Pulmonary artery endothelial cell (primary cell): ENCODE measurements around the gene ANO10. TPM values are rescaled to one million over a fixed set of nuclear protein-coding genes. Genes with fewer than 3 reads are reported as not detected.
"Not testable (repeated sequence)": the region's sequence is repeated elsewhere in the genome, so short reads cannot be mapped to it uniquely, and the experiment has no call there.

Experiments
- DNase-seq: peaks from one replicate; pipeline ENCODE4 v3.0.0-alpha.2; 2011; ENCODE audit warnings: low read depth, low spot score
- total RNA-seq: library from RNA; depleted of rRNA; stranded (reverse); fragments of >200 nt; gene quantifications from 2 replicates; pipeline ENCODE4 v1.2.3, GENCODE V29; 2014

Gene ANO10
- total RNA-seq, 1 donor from 2014 or later, result 34.4 TPM

- DNase-seq, result no peak
These were observed 140.4 kb downstream of the ANO10 start for GRCh38 chr3:43481375-43481774.

- not testable (repeated sequence) for DNase-seq
These were observed 143.0 kb downstream of the ANO10 start for GRCh38 chr3:43478839-43479238.

- DNase-seq, result no peak
These were observed 143.6 kb downstream of the ANO10 start for GRCh38 chr3:43478118-43478785.

DNA sequence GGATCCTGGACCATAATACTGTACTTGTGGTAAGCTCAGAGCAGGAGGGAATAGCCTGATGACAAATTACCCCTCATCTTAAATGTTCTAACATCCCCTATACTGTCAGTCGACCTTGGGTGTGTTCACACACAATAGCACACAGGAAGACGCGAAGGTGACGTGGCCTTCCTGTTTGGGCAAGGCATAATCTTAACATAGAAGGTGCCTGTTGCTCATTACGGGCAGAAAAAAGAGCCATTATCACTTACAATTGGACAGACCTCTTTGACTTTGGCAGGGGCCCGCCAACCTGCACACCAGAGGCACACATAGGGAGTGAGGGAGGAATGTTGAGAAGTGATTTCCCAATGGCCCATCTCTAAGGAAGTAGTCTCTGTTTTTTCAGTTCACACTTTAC is 144.2 kb downstream of the ANO10 start:
- no peak for DNase-seq

DNA sequence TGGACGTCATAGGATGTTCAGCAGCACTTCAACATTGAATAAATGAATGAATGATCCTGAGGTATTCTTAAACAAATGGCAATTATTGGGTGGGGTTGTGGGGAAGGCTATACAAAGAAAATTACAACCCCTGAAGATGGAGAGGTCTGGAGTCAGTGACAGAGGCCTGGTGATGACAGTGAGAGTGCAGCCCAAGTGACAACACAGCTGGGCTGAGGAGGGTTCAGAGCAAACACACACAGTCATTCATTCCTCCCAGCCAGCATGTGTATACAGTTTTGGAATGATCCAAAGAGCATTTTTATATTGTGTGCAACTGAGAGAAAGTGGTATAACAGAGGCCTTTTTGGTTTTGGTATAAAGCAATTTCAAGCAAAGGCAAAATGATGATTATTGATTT is 148.1 kb downstream of the ANO10 start:
- no peak for DNase-seq

GRCh38 chr3:43473244-43473643 is 148.6 kb downstream of the ANO10 start:
- no peak for DNase-seq

- DNase-seq, result peak; percentile 22
These were observed 153.7 kb downstream of the ANO10 start for GRCh38 chr3:43468133-43468532.

GRCh38 chr3:43465109-43465508 is 156.7 kb downstream of the ANO10 start:
- DNase-seq, result no peak

DNA sequence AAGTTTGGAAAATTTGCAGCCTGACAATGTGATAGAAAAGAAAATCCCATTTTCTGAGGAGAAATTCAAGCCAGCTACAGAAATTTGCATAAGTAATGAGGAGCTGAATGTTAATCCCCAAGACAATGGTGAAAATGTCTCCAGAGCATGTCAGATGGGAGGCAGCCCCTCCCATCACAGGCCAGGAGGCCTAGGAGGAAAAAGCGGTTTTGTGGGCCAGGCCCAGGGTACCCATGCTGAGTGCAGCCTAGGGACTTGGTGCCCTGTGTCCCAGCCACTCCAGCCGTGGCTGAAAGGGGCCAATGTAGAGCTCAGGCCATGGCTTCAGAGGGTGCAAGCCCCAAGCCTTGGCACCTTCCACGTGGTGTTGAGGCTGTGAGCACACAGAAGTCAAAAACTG is 159.2 kb downstream of the ANO10 start:
- DNase-seq, result not testable (repeated sequence)

GRCh38 chr3:43461345-43461744 is 160.5 kb downstream of the ANO10 start:
- no peak for DNase-seq

DNA sequence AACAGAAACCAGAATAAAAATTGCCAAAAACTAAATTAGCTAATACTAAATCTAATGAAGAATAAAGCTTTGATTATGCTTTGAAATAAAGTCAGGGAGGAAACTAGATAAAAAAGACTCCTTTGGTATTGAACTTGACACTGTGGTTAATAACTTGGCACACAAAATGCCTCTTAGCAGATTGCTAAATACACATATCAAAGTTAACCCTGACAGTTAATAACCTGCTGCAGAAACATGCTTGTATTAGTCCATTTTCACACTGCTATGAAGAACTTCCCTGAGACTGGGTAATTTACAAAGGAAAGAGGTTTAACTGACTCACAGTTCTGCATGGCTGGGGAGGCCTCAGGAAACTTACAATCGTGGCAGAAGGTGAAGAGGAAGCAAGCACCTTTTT is 164.8 kb downstream of the ANO10 start:
- DNase-seq, result not testable (repeated sequence)

DNA sequence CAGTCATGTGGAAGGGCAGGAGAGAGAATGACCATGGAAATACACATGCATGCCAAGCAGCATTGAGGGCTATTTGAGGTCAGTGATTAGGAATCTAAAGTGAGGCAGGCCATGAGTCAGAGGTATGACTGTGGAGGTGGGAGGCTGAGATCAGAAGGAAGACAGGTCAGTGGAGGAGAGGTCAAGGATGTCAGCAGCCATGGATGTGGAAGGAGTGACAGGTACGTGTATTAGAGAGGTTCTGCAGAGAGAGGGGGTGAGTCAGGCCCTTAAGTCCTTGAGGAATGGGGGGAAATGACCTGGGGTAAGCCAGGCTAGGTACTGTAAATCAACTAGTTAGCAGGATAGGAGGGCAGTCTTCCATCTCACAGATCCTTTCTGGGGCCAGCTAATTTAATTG is 166.6 kb downstream of the ANO10 start:
- DNase-seq, result no peak

- no peak for DNase-seq
These were observed 167.8 kb downstream of the ANO10 start for GRCh38 chr3:43453981-43454380.

DNA sequence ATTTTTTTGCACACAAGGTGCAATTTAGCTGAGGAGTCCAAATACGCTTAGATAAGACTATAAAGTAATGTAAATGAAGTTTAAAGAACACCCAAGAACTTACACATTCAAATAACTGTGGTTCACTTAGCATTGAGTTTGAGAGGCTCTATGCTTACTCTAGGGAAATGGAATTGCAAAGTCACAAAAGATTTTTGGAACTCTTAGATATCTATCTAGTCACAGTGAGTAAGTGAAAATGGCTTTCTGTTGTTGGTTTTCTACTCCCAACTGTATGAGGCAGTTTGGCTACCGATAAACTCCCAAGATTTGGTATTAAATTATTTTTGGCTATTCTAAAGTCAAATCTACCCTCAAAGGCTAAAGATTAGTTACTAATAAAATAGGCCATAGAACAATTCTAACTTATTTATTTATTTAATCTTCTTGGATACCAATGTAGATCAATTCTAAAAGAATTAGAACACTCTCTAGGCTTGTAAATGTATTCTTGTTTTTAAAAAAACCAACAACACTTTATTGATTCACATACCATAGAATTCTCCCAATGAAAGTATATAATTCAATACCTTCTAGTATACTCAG is 170.0 kb downstream of the ANO10 start:
- no peak for DNase-seq

GRCh38 chr3:43448098-43448497 is 173.7 kb downstream of the ANO10 start:
- DNase-seq, result no peak

DNA sequence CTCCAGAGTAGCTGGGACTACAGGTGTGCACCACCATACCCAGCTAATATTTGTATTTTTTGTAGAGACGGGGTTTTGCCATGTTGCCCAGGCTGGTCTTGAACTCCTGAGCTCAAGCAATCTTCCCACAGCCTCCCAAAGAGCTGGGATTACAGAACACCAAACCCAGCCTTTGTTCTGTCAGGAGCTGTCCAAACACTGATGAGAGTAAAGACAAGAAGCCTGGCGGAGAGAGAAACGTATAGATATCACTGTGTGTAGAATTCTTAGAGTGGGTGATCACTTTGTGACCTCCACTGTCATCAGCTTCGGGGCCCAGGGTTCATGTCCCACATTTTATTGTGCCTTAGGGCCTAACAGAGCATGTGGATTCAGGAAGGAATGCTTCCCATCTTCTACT is 176.0 kb downstream of the ANO10 start:
- DNase-seq, result no peak

- DNase-seq, result no peak
These were observed 178.9 kb downstream of the ANO10 start for GRCh38 chr3:43442872-43443395.

DNA sequence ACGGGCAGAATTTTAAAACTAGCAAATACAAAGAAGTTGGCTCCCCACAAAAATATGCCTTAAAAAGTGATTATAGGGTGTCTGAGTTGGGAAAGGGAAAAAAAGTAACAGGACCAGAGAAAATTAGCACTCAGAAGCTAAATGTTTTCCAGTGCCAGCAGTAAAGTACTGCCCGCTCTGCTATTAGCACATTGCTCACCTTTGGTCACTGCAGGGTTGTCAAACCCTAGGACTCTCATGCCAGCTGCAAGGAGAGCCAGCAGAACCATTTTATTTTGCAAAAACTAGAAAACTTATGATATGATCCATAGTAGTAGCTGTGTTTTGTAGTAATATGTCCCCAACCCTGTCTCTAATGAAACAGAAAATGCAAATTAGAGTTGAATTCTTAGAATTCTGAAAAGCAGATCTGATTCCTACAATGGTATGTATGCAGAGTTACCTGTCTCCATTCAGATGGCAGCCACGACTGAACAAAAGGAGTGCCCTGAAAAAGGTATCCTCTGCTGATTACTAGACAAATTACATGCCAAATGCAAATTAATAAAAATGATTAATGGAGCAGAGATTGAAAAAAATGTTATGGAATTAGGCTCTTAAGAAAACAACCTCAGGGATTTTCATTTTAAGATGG is 185.2 kb downstream of the ANO10 start:
- DNase-seq, result no peak

DNA sequence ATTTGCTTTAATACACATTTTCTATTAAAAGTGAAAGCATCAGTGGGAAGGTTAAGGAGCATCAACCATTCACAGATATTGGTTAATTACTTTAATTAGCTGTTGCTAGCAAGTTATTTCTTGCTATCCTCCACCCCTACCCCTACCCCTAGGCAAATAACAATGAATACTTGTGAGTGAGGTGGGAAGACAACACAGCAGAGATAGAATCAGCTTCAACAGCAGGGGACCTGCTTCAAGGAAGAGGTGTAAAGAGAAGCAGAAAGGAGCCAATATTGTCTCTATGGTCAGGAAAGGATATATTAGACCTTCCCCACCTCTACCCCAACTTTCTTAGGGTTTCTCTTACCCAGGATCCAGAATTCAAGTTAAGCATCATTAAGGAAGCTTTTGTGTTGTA is 186.1 kb downstream of the ANO10 start:
- DNase-seq, result no peak

DNA sequence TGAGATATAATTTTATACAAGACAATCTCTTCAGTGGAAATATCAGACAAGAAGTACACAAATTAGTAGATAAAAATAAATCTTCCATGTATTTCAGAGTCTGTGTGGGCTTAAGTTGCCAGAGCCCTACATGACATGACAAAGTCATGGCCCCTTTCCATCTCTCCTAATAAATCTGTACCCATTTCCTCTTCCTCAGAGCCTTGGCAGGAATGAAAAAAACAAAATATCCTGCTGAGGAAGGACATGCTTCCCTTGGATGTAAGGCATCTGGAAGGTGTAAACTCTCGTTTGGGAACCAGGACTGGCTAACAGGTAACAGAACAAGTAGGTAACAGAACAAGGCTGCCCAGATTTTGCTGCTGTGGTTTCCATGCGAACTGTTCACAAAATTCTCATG is 187.4 kb downstream of the ANO10 start:
- DNase-seq, result no peak

GRCh38 chr3:43432462-43432861 is 189.3 kb downstream of the ANO10 start:
- DNase-seq, result no peak

GRCh38 chr3:43426388-43426787 is 195.4 kb downstream of the ANO10 start:
- no peak for DNase-seq

- DNase-seq, result no peak
These were observed 196.0 kb downstream of the ANO10 start for GRCh38 chr3:43425829-43426228.
